K562 (cell line): Measurements from ENCODE around the gene SS18L1. TPM values are rescaled to one million over a fixed set of nuclear protein-coding genes. Genes with fewer than 3 reads are reported as not detected.

Experiments used
- CBX3 ChIP-seq, 2 experiments: IDR thresholded peaks; 1 replicate in 1 of 2; 2 replicates in 1 of 2; pipeline ENCODE4 v1.6.1; 2012; ENCODE audit warnings: inconsistent platforms in 2 of 2, low read length in 2 of 2, borderline replicate concordance in 1 of 2, control low read depth in 1 of 2
- CREM ChIP-seq: IDR thresholded peaks from 2 replicates; pipeline ENCODE4 v1.6.1; 2014; ENCODE audit warnings: antibody characterized with exemption, low read depth
- DPF2 ChIP-seq: fragments of 450-650 bp; IDR thresholded peaks from 2 replicates; pipeline ENCODE4 v1.6.1; 2016
- ESRRA ChIP-seq: fragments of 450-650 bp; IDR thresholded peaks from 2 replicates; pipeline ENCODE4 v1.6.1; 2014; ENCODE audit warnings: low read depth, mild to moderate bottlenecking, moderate library complexity, borderline replicate concordance
- ETV6 ChIP-seq, 3 experiments: fragments of 150-350 bp in 1 of 3; sonication (generic) in 1 of 3; formaldehyde crosslinking in 1 of 3; IDR thresholded peaks; 2 replicates each; pipeline versions ENCODE4 v1.6.1 to v1.8.0; 2014 to 2022; ENCODE audit warnings: borderline replicate concordance in 2 of 3, low read depth in 2 of 3, antibody characterized with exemption in 1 of 3, low read length in 1 of 3, mild to moderate bottlenecking in 1 of 3, missing genetic modification reagents in 1 of 3
- HNRNPL ChIP-seq: fragments of 200-400 bp; formaldehyde crosslinking; IDR thresholded peaks from 2 replicates; pipeline ENCODE4 v1.6.1; 2017; ENCODE audit warnings: low read depth, mild to moderate bottlenecking, low read length
- KAT7 ChIP-seq: sonication (generic); formaldehyde crosslinking; IDR thresholded peaks from 2 replicates; pipeline ENCODE4 v1.8.0; 2022; ENCODE audit warnings: missing genetic modification reagents, mild to moderate bottlenecking, borderline replicate concordance
- KLF1 ChIP-seq: fragments of 450-650 bp; IDR thresholded peaks from 2 replicates; pipeline ENCODE4 v1.6.1; 2016; ENCODE audit warnings: missing genetic modification characterization, missing compliant biosample characterization
- MYBL2 ChIP-seq, 2 experiments: fragments of 450-650 bp in 1 of 2; sonication (generic) in 1 of 2; formaldehyde crosslinking in 1 of 2; IDR thresholded peaks; 2 replicates each; pipeline versions ENCODE4 v1.6.1 to v1.8.1; 2017 to 2022; ENCODE audit warnings: borderline replicate concordance in 1 of 2, inconsistent platforms in 1 of 2, low read depth in 1 of 2, mild to moderate bottlenecking in 1 of 2, missing genetic modification reagents in 1 of 2, moderate library complexity in 1 of 2
- NCOR1 ChIP-seq: fragments of 450-650 bp; IDR thresholded peaks from 2 replicates; pipeline ENCODE4 v1.6.1; 2016; ENCODE audit warnings: mild to moderate bottlenecking, moderate library complexity
- NR4A1 ChIP-seq, 2 experiments: fragments of 250-450 bp in 1 of 2; fragments of 450-650 bp in 1 of 2; sonication (Bioruptor Pico) in 1 of 2; IDR thresholded peaks; 2 replicates each; pipeline versions ENCODE4 v1.4.0 to v1.6.1; 2016 to 2020; ENCODE audit warnings: mild to moderate bottlenecking in 2 of 2, missing compliant biosample characterization in 1 of 2, missing genetic modification characterization in 1 of 2, moderate library complexity in 1 of 2
- TAF1 ChIP-seq: IDR thresholded peaks from 2 replicates; pipeline ENCODE4 v1.6.1; 2011; ENCODE audit warnings: mild to moderate bottlenecking, low read length, moderate library complexity; ENCODE audit not compliant: insufficient read depth, control insufficient read depth, severe bottlenecking; ENCODE audit errors: extremely low read depth
- TRIM24 ChIP-seq, 2 experiments: fragments of 450-650 bp; IDR thresholded peaks; 2 replicates each; pipeline ENCODE4 v1.6.1; 2016
- U2AF1 ChIP-seq: fragments of 200-400 bp; formaldehyde crosslinking; optimal IDR thresholded peaks from 2 replicates; pipeline ENCODE3; 2017; ENCODE audit warnings: mild to moderate bottlenecking, low read depth, low read length, moderate library complexity
- WHSC1 ChIP-seq: IDR thresholded peaks from one replicate; pipeline ENCODE4 v1.6.1; 2012; ENCODE audit warnings: low read length, control low read depth, inconsistent platforms
- ZNF347 ChIP-seq: fragments of 450-650 bp; formaldehyde crosslinking; IDR thresholded peaks from 2 replicates; pipeline ENCODE4 v1.4.0; 2020; ENCODE audit warnings: low read depth, mild to moderate bottlenecking, moderate library complexity
- ZNF668 ChIP-seq: fragments of 250-450 bp; sonication (Bioruptor Pico); IDR thresholded peaks from 2 replicates; pipeline ENCODE4 v1.8.0; 2022; ENCODE audit warnings: mild to moderate bottlenecking, inconsistent platforms
- polyA plus RNA-seq, 8 experiments: library from polyadenylated mRNA; depleted of rRNA in 4 of 8; stranded (reverse) in 5 of 8; unstranded in 3 of 8; fragments of >200 nt; fragmentation: Nextera tagmentation in 2 of 8; fragmentation: Illumina TruSeq in 1 of 8; extraction: Ambion mirVana in 2 of 8; extraction: Trizol in 1 of 8; gene quantifications; 2 replicates each; pipeline versions ENCODE4 v1.2.1 to v1.2.3, GENCODE V29; 2011 to 2014; ENCODE audit warnings: inconsistent platforms in 1 of 8, missing spikeins in 1 of 8
- total RNA-seq, 7 experiments: library from RNA; depleted of rRNA in 6 of 7; stranded (reverse); fragments of >200 nt in 6 of 7; fragmentation: Illumina TruSeq in 2 of 7; extraction: Trizol in 2 of 7; gene quantifications; 2 replicates each; pipeline versions ENCODE4 v1.2.1 to v1.2.3, GENCODE V29; 2011 to 2021; ENCODE audit warnings: low replicate concordance in 1 of 7
- TF ChIP-seq, protein P1 (sequence below): sonication (generic); formaldehyde crosslinking; IDR thresholded peaks from 2 replicates; pipeline ENCODE4 v1.8.0; 2023; ENCODE audit warnings: mild to moderate bottlenecking, missing genetic modification reagents
- TF ChIP-seq, protein P2 (sequence below), 2 experiments: IDR thresholded peaks; 2 replicates each; pipeline ENCODE4 v1.6.1; 2011; ENCODE audit warnings: borderline replicate concordance in 1 of 2, control low read depth in 1 of 2, low read depth in 1 of 2, low read length in 1 of 2, mild to moderate bottlenecking in 1 of 2, mixed read lengths in 1 of 2, moderate library complexity in 1 of 2; ENCODE audit not compliant: insufficient read depth in 1 of 2, insufficient read length in 1 of 2, poor library complexity in 1 of 2, severe bottlenecking in 1 of 2; ENCODE audit errors: extremely low read depth in 1 of 2
- TF ChIP-seq, protein P3 (sequence below), 2 experiments: fragments of 450-650 bp in 1 of 2; sonication (generic) in 1 of 2; formaldehyde crosslinking; conservative IDR thresholded peaks; 2 replicates each; pipeline versions ENCODE4 v1.4.0 to v1.8.1; 2020 to 2022; ENCODE audit warnings: mild to moderate bottlenecking in 1 of 2, missing genetic modification reagents in 1 of 2

SS18L1 gene
- total and polyA plus RNA-seq, 9 of the 15 experiments (the other 6 are each of a cell fraction or from before 2014, with no cell fraction given), result 2.7 to 28.3 (median 15.1) TPM

DNA sequence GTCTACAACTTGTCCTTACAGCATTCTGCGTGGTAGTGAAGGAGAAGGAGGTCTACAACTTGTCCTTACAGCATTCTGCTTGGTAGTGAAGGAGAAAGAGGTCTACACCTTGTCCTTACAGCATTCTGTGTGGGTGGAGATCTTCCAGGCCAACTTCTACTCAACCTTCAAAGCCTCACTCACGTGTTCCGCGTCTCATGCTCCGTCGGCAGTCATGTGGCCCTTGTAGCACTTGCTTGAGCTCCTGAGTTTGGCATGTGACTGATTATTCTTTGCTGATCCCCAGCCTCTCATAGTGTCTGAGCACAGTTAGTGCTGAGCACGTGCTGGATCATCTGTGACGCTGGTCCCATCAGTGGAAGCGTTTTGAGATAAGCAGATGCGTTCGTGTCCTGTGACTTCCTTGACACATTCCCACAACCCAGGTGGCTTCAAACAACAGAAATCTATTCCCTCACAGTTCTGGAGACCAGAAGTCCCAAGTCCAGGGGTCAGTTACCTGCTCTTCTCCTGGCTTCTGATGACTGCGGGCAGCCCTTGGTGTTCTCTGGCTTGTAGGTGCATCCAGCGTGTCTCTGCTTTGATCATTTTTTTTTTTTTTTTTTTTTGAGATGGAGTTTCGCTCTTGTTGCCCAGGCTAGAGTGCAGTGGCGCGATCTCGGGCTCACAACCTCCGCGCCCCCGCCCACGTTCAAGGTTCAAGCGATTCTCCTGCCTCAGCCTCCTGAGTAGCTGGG is 2.6 kb downstream of the SS18L1 start (continued):
- peak; percentile 83 for TF ChIP-seq CREM
- TF ChIP-seq DPF2, result peak; percentile 61
- TF ChIP-seq ETV6 (IDR thresholded peaks at IDR 0.05; ENCODE audit: borderline replicate concordance in 1 of 2, low read depth in 2 of 2, low read length in 1 of 2), result no peak
- no peak for TF ChIP-seq ETV6 (CRISPR knock-in tag; IDR thresholded peaks at IDR 0.05; ENCODE audit: borderline replicate concordance)
- TF ChIP-seq, protein P1, sequence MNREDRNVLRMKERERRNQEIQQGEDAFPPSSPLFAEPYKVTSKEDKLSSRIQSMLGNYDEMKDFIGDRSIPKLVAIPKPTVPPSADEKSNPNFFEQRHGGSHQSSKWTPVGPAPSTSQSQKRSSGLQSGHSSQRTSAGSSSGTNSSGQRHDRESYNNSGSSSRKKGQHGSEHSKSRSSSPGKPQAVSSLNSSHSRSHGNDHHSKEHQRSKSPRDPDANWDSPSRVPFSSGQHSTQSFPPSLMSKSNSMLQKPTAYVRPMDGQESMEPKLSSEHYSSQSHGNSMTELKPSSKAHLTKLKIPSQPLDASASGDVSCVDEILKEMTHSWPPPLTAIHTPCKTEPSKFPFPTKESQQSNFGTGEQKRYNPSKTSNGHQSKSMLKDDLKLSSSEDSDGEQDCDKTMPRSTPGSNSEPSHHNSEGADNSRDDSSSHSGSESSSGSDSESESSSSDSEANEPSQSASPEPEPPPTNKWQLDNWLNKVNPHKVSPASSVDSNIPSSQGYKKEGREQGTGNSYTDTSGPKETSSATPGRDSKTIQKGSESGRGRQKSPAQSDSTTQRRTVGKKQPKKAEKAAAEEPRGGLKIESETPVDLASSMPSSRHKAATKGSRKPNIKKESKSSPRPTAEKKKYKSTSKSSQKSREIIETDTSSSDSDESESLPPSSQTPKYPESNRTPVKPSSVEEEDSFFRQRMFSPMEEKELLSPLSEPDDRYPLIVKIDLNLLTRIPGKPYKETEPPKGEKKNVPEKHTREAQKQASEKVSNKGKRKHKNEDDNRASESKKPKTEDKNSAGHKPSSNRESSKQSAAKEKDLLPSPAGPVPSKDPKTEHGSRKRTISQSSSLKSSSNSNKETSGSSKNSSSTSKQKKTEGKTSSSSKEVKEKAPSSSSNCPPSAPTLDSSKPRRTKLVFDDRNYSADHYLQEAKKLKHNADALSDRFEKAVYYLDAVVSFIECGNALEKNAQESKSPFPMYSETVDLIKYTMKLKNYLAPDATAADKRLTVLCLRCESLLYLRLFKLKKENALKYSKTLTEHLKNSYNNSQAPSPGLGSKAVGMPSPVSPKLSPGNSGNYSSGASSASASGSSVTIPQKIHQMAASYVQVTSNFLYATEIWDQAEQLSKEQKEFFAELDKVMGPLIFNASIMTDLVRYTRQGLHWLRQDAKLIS, result peak; percentile 81; the same call in 1 of the 2 replicates
- TF ChIP-seq NCOR1, result peak; percentile 62
- 0 out of 4 replicates have a peak, but pooled peaks of 1 of the 2 experiments have one; percentile 45 for TF ChIP-seq TRIM24 (IDR thresholded peaks at IDR 0.05)
- no peak for TF ChIP-seq ZNF668 (CRISPR knock-in tag)
- TF ChIP-seq, protein P2, sequence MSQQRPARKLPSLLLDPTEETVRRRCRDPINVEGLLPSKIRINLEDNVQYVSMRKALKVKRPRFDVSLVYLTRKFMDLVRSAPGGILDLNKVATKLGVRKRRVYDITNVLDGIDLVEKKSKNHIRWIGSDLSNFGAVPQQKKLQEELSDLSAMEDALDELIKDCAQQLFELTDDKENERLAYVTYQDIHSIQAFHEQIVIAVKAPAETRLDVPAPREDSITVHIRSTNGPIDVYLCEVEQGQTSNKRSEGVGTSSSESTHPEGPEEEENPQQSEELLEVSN (IDR thresholded peaks at IDR 0.05; ENCODE audit: borderline replicate concordance in 1 of 2, extremely low read depth in 1 of 2, insufficient read depth in 1 of 2, insufficient read length in 1 of 2, low read depth in 1 of 2, low read length in 1 of 2, poor library complexity in 1 of 2, severe bottlenecking in 1 of 2), result peak; percentile 91 to 94
- TF ChIP-seq ESRRA, result peak; percentile 50; the same call in 1 of the 2 replicates
- TF ChIP-seq HNRNPL, result no peak
- peak in 1 of 2 experiments; percentile 85; a peak in 2 of 3 replicates for TF ChIP-seq CBX3 (IDR thresholded peaks at IDR 0.05; ENCODE audit: borderline replicate concordance in 1 of 2, low read length in 2 of 2)
- no peak for TF ChIP-seq WHSC1
- TF ChIP-seq TAF1, result no peak
- TF ChIP-seq U2AF1, result no peak
- no peak for TF ChIP-seq KLF1 (tag)
- TF ChIP-seq NR4A1 (CRISPR knock-in tag; IDR thresholded peaks at IDR 0.05), result no peak
- TF ChIP-seq NR4A1 (tag; IDR thresholded peaks at IDR 0.05), result peak; percentile 52; the same call in 1 of the 2 replicates
- TF ChIP-seq, protein P3, sequence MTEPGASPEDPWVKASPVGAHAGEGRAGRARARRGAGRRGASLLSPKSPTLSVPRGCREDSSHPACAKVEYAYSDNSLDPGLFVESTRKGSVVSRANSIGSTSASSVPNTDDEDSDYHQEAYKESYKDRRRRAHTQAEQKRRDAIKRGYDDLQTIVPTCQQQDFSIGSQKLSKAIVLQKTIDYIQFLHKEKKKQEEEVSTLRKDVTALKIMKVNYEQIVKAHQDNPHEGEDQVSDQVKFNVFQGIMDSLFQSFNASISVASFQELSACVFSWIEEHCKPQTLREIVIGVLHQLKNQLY (CRISPR knock-in tag; conservative IDR thresholded peaks at IDR 0.05), result peak in 1 of 2 experiments; percentile 84; a peak in 1 of 4 replicates
- TF ChIP-seq MYBL2 (IDR thresholded peaks at IDR 0.05; ENCODE audit: low read depth), result no peak
- no peak for TF ChIP-seq MYBL2 (CRISPR knock-in tag; IDR thresholded peaks at IDR 0.05; ENCODE audit: borderline replicate concordance)
- no peak for TF ChIP-seq ZNF347 (CRISPR knock-in tag)
- TF ChIP-seq KAT7 (CRISPR knock-in tag), result peak; percentile 77; the same call in 1 of the 2 replicates
